Activated T-helper 2 cell treated with anti-CD3 and anti-CD28 coated beads, Interferon-gamma antibody, Interleukin-2, Interleukin-4, amounts not matched to agents 10 μg/mL and 5 μg/mL and 100 μg/mL, durations not matched to agents 14 hours and 24 hours and 36 hours (primary cell): Measurements from ENCODE around the gene HHAT. TPM values are rescaled to one million over a fixed set of nuclear protein-coding genes. Genes with fewer than 3 reads are reported as not detected.
"Not testable (repeated sequence)": the region's sequence is repeated elsewhere in the genome, so short reads cannot be mapped to it uniquely, and the experiment has no call there.

Source experiments
- DNase-seq: peaks from one replicate; pipeline ENCODE4 v3.0.0; 2021; ENCODE audit warnings: low spot score
- H3K27ac Mint-ChIP-seq: one replicate; pipeline ENCODE4 v1.8.0; 2021; ENCODE audit warnings: mixed read lengths
- H3K27me3 Mint-ChIP-seq: one replicate; pipeline ENCODE4 v1.8.0; 2021; ENCODE audit warnings: low read depth, mixed read lengths
- H3K36me3 Mint-ChIP-seq: one replicate; pipeline ENCODE4 v1.8.0; 2021; ENCODE audit warnings: low read depth, mixed read lengths
- H3K4me1 Mint-ChIP-seq: one replicate; pipeline ENCODE4 v1.8.0; 2021; ENCODE audit warnings: low read depth, mixed read lengths
- H3K4me3 Mint-ChIP-seq: one replicate; pipeline ENCODE4 v1.8.0; 2021; ENCODE audit warnings: low read depth, mild to moderate bottlenecking, moderate library complexity, mixed read lengths
- H3K9me3 Mint-ChIP-seq: one replicate; pipeline ENCODE4 v1.8.0; 2021; ENCODE audit warnings: mixed read lengths
- intact Hi-C: fragments of 100-400 bp; cut with micrococcal nuclease; formaldehyde crosslinking; loops from one replicate; pipeline ENCODE4 v1.15.1; 2023
- total RNA-seq: library from RNA; stranded (reverse); gene quantifications from 2 replicates; pipeline ENCODE4 v1.2.3, GENCODE V29; 2022

Gene HHAT
- total RNA-seq, 1 donor from 2014 or later, result 0.43 TPM

DNA sequence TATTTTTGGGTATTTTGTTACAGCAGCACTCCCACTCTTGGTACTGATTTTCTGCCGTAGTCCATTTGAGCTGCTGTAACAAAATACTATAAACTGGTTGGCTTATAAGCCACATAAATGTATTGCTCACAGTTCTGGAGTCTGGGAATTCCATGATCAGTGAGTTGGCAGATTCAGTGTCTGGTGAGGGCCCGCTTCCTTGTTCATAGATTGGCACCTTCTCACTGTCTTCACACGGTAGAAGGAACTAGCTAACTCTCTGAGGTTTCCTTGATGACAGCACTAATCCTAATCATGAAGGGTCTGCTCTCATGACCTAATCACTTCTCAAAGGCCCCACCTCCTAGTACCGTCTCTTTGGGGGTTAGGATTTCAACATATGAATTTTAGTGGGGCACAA lies 85.2 kb downstream of the HHAT start:
- H3K9me3 Mint-ChIP-seq, result no peaks in the 10 kb centered on the region
- intact Hi-C loops, result no loop called here
- H3K27me3 Mint-ChIP-seq, result peaks cover 2% of the 10 kb centered on the region
- no peak overlapping the region for H3K4me3 Mint-ChIP-seq
- no peaks in the 10 kb centered on the region for H3K4me1 Mint-ChIP-seq
- H3K27ac Mint-ChIP-seq, result no peak overlapping the region
- H3K36me3 Mint-ChIP-seq, result no peaks in the 10 kb centered on the region
- no peak for DNase-seq

GRCh38 chr1:210415846-210416448 lies 87.2 kb downstream of the HHAT start:
- DNase-seq, result no peak
- no peak overlapping the region for H3K27ac Mint-ChIP-seq
- no peaks in the 10 kb centered on the region for H3K4me1 Mint-ChIP-seq
- H3K27me3 Mint-ChIP-seq, result peaks cover 4% of the 10 kb centered on the region
- no peaks in the 10 kb centered on the region for H3K36me3 Mint-ChIP-seq
- intact Hi-C loops, result no loop called here
- no peak overlapping the region for H3K4me3 Mint-ChIP-seq
- H3K9me3 Mint-ChIP-seq, result no peaks in the 10 kb centered on the region

GRCh38 chr1:210416681-210417080 lies 88.0 kb downstream of the HHAT start:
- Mint-ChIP-seq H3K4me1 (no peaks in the 10 kb centered on the region), H3K4me3 (no peak overlapping the region), H3K9me3 (no peaks in the 10 kb centered on the region), H3K27me3 (peaks cover 5% of the 10 kb centered on the region), H3K36me3 (no peaks in the 10 kb centered on the region), H3K27ac (no peak overlapping the region)
- intact Hi-C loops, result no loop called here
- no peak for DNase-seq

DNA sequence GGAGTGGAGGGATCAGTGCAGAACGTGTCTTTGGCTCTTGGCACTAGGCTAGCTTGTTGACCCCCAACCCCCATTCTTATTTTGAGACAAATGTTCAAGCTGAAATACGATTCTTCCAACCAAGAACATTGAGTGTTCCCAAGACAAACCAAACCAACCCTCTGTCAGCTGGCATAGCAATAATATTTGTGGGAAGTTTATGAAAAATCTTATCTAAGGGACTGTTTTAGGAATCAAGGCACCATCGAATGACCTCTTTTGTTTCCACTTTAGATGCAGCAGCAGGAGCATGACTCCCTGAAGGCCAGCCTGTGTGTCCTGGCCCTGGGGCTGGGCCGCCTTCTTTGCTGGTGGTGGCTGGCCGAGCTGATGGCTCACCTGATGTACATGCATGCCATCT lies 89.2 kb downstream of the HHAT start:
- H3K27ac Mint-ChIP-seq, result no peak overlapping the region
- H3K27me3 Mint-ChIP-seq, result peaks cover 6% of the 10 kb centered on the region
- DNase-seq, result no peak
- H3K4me3 Mint-ChIP-seq, result no peak overlapping the region
- H3K4me1 Mint-ChIP-seq, result no peaks in the 10 kb centered on the region
- intact Hi-C loops, result no loop called here
- H3K36me3 Mint-ChIP-seq, result no peaks in the 10 kb centered on the region
- H3K9me3 Mint-ChIP-seq, result no peaks in the 10 kb centered on the region

DNA sequence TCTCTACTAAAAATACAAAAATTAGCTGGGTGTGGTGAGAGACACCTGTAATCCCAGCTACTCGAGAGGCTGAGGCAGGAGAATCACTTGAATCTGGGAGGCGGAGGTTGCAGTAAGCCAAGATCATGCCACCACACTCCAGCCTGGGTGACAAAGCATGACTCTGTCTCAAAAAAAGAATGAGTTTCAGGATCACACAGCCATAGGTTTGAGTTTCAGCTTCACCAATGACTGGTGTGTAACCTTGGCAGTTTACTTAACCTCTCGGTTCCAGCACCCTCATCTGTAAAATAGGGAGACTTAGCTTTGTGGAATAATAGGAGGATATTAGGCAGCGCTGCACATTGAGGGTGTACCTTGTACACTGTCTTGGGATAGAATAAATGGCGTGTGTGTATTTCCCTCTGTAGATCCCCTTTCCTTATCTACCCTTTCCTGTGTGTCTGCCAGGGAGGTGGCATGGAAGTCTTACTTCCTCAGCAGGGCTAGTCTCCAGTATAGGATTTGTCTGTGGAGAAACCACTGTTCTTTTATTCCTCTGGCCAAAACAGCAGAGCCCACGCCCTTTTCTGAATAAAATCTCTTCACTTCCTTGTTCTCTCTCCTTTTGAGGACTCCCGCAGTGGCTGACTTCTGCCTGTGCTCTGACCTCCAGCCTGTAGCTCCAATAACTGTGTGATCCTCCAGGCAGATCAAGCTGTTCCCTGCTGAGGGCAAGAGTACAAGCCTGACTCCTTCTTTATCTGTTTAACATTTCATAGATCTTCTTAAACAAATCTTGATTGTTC lies 90.4 kb downstream of the HHAT start:
- DNase-seq, result no peak
- H3K36me3 Mint-ChIP-seq, result no peaks in the 10 kb centered on the region
- peaks cover 10% of the 10 kb centered on the region for H3K27me3 Mint-ChIP-seq
- no peak overlapping the region for H3K27ac Mint-ChIP-seq
- intact Hi-C loops, result no loop called here
- no peaks in the 10 kb centered on the region for H3K9me3 Mint-ChIP-seq
- H3K4me1 Mint-ChIP-seq, result no peaks in the 10 kb centered on the region
- no peak overlapping the region for H3K4me3 Mint-ChIP-seq

DNA sequence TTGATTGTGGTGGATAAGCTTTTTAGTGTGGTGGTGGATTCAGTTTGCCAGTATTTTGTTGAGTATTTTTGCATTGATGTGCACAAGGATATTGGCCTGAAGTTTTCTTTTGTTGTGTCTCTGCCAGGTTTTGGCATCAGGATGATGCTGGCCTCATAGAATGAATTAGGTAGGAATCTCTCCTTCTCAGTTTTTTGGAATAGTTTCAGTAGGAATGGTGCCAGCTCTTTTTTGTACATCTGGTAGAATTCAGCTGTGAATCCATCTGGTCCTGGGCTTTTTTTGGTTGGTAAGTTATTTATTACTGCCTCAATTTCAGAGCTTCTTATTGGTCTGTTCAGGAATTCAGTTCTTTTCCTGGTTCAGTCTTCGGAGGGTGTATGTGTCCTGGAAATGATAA lies 98.0 kb downstream of the HHAT start:
- H3K27ac Mint-ChIP-seq, H3K36me3 Mint-ChIP-seq, intact Hi-C loops: not testable (repeated sequence)

GRCh38 chr1:210428696-210429095 lies 100.0 kb downstream of the HHAT start:
- DNase-seq, result no peak
- no peaks in the 10 kb centered on the region for H3K4me1 Mint-ChIP-seq
- H3K27ac Mint-ChIP-seq, result no peak overlapping the region
- H3K4me3 Mint-ChIP-seq, result no peak overlapping the region
- no peaks in the 10 kb centered on the region for H3K9me3 Mint-ChIP-seq
- H3K27me3 Mint-ChIP-seq, result peaks cover 9% of the 10 kb centered on the region
- no peaks in the 10 kb centered on the region for H3K36me3 Mint-ChIP-seq
- intact Hi-C loops, result no loop called here

More for the DNA sequence above, 98.0 kb downstream of the HHAT start:
- H3K27me3 Mint-ChIP-seq, result peaks cover 13% of the 10 kb centered on the region
- H3K4me3 Mint-ChIP-seq, H3K9me3 Mint-ChIP-seq, H3K4me1 Mint-ChIP-seq, DNase-seq: not testable (repeated sequence)

DNA sequence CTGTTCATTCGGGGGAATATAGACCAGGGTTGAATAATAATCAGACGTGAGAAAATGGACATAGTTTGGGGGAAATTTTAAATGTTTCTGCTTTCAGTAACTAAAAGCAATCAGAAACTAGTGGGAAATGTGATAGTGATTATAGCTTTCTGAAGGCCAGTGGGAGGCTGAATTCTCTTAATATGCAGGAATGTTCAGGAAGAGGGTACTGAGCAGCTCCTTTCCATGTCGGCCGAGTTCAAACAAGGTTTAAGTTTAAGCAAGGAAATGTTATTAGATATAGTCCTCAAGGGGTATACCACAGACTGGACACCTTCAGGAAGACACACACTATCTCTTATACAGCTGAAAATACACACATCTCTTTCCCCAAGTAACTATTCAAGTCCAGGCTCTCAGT lies 105.5 kb downstream of the HHAT start:
- Mint-ChIP-seq H3K27ac (no peak overlapping the region), H3K9me3 (no peaks in the 10 kb centered on the region), H3K4me3 (no peak overlapping the region), H3K4me1 (no peaks in the 10 kb centered on the region), H3K36me3 (no peaks in the 10 kb centered on the region), H3K27me3 (no peaks in the 10 kb centered on the region)
- no peak for DNase-seq
- intact Hi-C loops, result no loop called here

DNA sequence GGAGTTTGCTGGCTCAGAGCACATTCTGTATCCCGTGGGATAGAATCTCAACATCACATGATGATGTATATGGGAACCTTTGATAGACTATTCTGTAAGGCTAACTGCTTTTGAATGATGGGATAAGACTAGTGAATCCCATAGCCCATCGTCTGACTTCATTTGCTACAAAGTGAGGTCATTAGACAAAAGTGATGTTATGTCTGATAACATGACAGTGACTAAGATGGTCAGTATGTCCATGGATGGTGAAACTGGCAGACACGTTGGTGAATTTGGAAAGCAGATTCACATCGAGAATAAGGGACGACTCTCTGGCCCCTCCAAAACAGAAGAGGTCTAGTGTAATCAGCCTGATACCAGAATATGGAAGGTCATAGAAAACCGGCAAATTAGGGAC lies 108.4 kb downstream of the HHAT start:
- H3K36me3 Mint-ChIP-seq, result no peaks in the 10 kb centered on the region
- no peaks in the 10 kb centered on the region for H3K4me1 Mint-ChIP-seq
- H3K4me3 Mint-ChIP-seq, result no peak overlapping the region
- no peaks in the 10 kb centered on the region for H3K9me3 Mint-ChIP-seq
- H3K27ac Mint-ChIP-seq, result no peak overlapping the region
- DNase-seq, result no peak
- no peaks in the 10 kb centered on the region for H3K27me3 Mint-ChIP-seq
- intact Hi-C loops, result no loop called here

DNA sequence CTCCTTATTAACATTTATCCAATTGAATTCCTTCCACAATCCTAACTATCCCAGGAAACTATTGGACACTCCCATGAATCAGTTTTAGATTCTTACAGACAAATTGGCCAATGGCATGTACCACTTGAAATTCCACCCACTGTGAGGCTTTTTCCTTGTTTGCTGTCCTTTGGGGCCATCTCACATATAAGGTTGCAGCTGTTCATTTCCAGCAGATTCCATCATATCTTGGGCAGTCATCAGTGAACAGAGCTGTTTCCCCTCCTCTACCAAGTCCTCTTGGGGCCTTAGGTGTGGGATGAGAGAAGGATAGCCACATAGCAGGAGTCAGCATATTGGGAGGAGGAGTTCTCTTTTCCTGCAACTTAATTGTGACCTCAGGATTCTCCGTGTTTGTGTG lies 109.1 kb downstream of the HHAT start:
- intact Hi-C loops, result no loop called here
- H3K9me3 Mint-ChIP-seq, result no peaks in the 10 kb centered on the region
- no peaks in the 10 kb centered on the region for H3K4me1 Mint-ChIP-seq
- H3K27me3 Mint-ChIP-seq, result no peaks in the 10 kb centered on the region
- DNase-seq, result no peak
- no peaks in the 10 kb centered on the region for H3K36me3 Mint-ChIP-seq
- H3K27ac Mint-ChIP-seq, result no peak overlapping the region
- H3K4me3 Mint-ChIP-seq, result no peak overlapping the region

DNA sequence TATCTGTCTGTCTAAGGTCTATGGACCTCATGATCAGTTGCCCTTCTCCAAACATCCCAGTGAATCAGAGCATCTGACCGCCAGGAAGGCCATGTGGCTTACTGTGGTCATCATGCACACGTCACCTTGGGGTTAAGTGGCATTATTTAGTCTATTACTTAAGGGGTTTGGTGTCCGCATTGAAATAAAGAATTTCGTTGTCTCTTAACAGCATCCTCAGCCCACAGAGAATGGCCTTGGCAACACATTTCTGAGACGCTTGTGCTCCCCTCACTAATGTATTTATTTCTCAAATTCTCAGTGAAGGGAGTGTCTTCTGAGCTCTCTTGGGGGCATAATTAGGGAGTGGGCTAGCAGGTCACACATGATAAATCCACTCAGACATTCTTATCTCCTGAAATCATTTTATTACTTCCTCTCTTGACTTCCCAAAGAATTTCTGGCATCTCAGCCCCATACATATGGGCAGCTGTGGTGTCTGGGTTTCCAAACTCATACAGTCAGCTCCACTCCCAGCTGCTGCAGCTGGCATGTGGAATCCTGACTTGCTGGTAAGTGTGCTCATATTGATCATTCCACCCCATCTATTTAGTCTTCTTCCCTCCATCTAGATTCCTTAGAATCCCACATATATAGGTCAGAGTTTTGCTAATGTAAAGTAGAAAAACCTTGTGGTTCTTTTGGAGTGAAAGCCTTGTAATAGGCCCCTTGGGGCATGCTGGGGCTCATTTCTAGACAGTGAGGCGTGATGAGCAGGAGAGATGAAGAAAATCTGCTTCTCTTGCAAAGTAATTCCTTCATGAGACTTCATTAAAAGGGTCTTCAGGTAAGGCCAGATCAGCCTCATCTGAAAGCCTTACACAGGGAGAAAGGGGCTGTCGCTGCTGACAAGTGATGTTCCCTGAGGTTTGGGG lies 110.5 kb downstream of the HHAT start:
- H3K36me3 Mint-ChIP-seq, result no peaks in the 10 kb centered on the region
- no peaks in the 10 kb centered on the region for H3K9me3 Mint-ChIP-seq
- no peaks in the 10 kb centered on the region for H3K4me1 Mint-ChIP-seq
- no peaks in the 10 kb centered on the region for H3K27me3 Mint-ChIP-seq
- DNase-seq, result no peak
- no peak overlapping the region for H3K4me3 Mint-ChIP-seq
- H3K27ac Mint-ChIP-seq, result no peak overlapping the region
- intact Hi-C loops, result no loop called here

DNA sequence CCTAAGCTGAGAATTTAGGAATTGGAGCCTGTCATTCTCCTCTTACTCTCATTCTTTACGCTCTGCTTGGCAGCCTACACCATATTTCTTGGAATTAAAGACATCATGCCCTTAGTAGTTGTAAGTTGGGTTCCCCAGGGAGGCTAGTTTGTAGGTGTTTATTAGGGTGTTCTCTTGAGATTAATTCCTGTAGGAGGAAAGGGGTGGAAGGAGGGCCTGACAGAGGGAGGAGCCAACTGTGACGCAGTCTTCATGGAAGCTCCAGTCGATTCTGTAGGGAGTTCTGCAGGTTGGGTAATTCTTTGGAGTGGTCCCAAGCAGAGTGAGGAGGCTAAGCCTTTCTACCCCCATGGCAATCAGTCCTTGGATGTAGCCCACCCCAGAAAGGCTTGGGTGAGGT lies 111.4 kb downstream of the HHAT start:
- Mint-ChIP-seq H3K9me3 (no peaks in the 10 kb centered on the region), H3K36me3 (no peaks in the 10 kb centered on the region), H3K4me3 (no peak overlapping the region), H3K27ac (no peak overlapping the region), H3K27me3 (no peaks in the 10 kb centered on the region), H3K4me1 (no peaks in the 10 kb centered on the region)
- no peak for DNase-seq
- intact Hi-C loops, result loop anchor here (10.0 kb wide), 3 partner anchors 145 to 1075 kb away; no protein-coding TSS in a partner anchor

GRCh38 chr1:210441028-210441427 lies 112.3 kb downstream of the HHAT start:
- Mint-ChIP-seq H3K4me1 (peaks cover 6% of the 10 kb centered on the region), H3K36me3 (no peaks in the 10 kb centered on the region), H3K9me3 (no peaks in the 10 kb centered on the region), H3K27ac (no peak overlapping the region), H3K27me3 (no peaks in the 10 kb centered on the region), H3K4me3 (no peak overlapping the region)
- intact Hi-C loops, result loop anchor here (10.0 kb wide), 3 partner anchors 144 to 1074 kb away; no protein-coding TSS in a partner anchor
- no peak for DNase-seq
